Right cardiac atrium (tissue), 5 donors: ENCODE data around the gene YEATS2. TPM values are rescaled to one million over a fixed set of nuclear protein-coding genes. Genes with fewer than 3 reads are reported as not detected.
"Not testable (repeated sequence)": the region's sequence is repeated elsewhere in the genome, so short reads cannot be mapped to it uniquely, and the experiment has no call there.

Experiments
- ATAC-seq, 2 donors: fragments of 200-7000 bp; cut with Tn5 transposase; one replicate each; pipeline versions ENCODE4 v1.8.0 to v1.9.1; 2020; ENCODE audit warnings: moderate library complexity in 2 of 2, mild to moderate bottlenecking in 1 of 2
- DNase-seq, 3 donors: peaks; one replicate each; pipeline ENCODE4 v3.0.0-alpha.2; 2020
- H3K27ac ChIP-seq: one replicate; pipeline ENCODE4 v1.5.1; 2013; ENCODE audit warnings: mild to moderate bottlenecking, low read length, control low read depth, moderate library complexity
- H3K27me3 ChIP-seq: one replicate; pipeline ENCODE4 v1.6.1; 2013; ENCODE audit not compliant: control insufficient read depth, insufficient read depth
- H3K4me1 ChIP-seq: one replicate; pipeline ENCODE4 v1.6.1; 2013; ENCODE audit warnings: low read length; ENCODE audit not compliant: control insufficient read depth, insufficient read depth
- H3K4me3 ChIP-seq: one replicate; pipeline ENCODE4 v1.5.1; 2013; ENCODE audit warnings: low read length, control low read depth
- H3K9me3 ChIP-seq: one replicate; pipeline ENCODE4 v1.6.1; 2013; ENCODE audit warnings: low read length; ENCODE audit not compliant: control insufficient read depth
- WGBS: extraction: QIAGEN DNeasy Blood & Tissue Kit; methylation state at CpG from one replicate; pipeline ENCODE4 v1.1.7; 2013; 5-methylcytosine and 5-hydroxymethylcytosine counted together
- intact Hi-C, 4 donors: fragments of 100-400 bp; cut with DNase I; formaldehyde crosslinking; loops; one replicate each; pipeline versions ENCODE4 v1.11.0 to v1.14.0; 2022 to 2023
- polyA plus RNA-seq: library from polyadenylated mRNA; stranded (reverse); fragments of 200-250 nt; gene quantifications from one replicate; pipeline ENCODE4 v1.2.3, GENCODE V29; 2013
- total RNA-seq, 4 donors: library from RNA; stranded (reverse); fragmentation: NEBNext Ultra II Directional; extraction: Animal tissue kit (Norgen Biotek cat#: 25700); gene quantifications; one replicate each; pipeline ENCODE4 v1.2.1, GENCODE V29; 2021
- donor health status: healthy with polysubstance abuse.
- donor health status: DM: no; HTN: yes; CAD: no.
- donor health status: DM: no; HTN: no; CAD: no.
- donor health status: DM: no; HTN: yes; CAD: no; lungs with severe emphysema.
- donor health status: DM: yes; HTN: yes; CAD: no.

The YEATS2 gene
- total and polyA plus RNA-seq, 5 donors, result 6.0 to 12.0 (median 11.6) TPM

DNA sequence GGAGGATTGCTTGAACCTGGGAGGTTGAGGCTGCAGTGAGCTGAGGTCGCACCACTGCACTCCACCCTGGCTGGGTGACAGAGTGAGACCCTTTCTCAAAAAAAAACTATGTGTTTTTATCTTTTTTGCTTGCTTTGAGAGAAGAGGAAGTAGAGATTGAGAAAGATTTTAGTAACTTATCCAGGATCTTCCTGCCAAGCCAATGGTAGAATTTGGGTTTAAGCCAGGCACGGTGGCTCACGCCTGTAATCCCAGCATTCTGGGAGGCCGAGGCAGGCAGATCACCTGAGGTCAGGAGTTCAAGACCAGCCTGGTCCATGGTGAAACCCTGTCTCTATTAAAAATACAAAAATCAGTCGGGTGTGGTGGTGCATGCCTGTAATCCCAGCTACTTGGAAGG lies 78.9 kb downstream of the YEATS2 start:
- H3K27ac ChIP-seq, intact Hi-C loops, H3K4me3 ChIP-seq, DNase-seq, H3K9me3 ChIP-seq, ATAC-seq, H3K27me3 ChIP-seq, H3K4me1 ChIP-seq: not testable (repeated sequence)
- WGBS, result 87% methylated on average over 5 of the region's 5 CpGs

DNA sequence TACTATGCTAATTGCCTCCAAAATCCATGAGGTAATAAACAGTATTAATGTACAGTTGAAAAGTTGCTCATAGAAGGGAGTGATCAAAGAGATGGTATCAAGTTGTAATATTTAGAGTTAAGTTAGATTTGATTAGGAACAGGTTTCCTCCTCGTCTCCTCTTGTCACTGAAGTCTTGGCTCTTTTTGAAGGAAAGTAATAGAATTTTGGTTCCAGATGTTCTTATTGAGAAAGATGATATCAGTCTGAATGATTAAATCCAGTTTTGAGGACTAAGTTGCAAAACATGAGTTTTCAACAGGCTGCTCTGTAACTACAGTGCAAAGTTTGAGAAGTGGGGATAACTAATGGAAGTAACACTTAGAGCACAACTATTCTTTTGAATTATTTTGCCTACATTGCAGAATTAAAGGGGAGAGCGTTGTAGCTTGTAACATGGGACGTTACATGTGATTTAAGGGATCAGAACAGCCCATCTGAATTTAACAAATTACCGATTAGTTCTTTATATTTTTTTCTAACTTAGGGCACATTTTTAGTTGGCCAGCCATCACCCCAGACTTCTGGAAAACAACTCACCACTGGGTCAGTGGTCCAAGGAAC lies 79.5 kb downstream of the YEATS2 start:
- H3K4me3 ChIP-seq, result no peak overlapping the region
- H3K9me3 ChIP-seq, result no peaks in the 10 kb centered on the region
- H3K4me1 ChIP-seq, result no peaks in the 10 kb centered on the region
- ATAC-seq (no peak), DNase-seq (no peak)
- no peak overlapping the region for H3K27ac ChIP-seq
- 92% methylated on average over 4 of the region's 4 CpGs for WGBS
- intact Hi-C loops, result no loop called here
- no peaks in the 10 kb centered on the region for H3K27me3 ChIP-seq

DNA sequence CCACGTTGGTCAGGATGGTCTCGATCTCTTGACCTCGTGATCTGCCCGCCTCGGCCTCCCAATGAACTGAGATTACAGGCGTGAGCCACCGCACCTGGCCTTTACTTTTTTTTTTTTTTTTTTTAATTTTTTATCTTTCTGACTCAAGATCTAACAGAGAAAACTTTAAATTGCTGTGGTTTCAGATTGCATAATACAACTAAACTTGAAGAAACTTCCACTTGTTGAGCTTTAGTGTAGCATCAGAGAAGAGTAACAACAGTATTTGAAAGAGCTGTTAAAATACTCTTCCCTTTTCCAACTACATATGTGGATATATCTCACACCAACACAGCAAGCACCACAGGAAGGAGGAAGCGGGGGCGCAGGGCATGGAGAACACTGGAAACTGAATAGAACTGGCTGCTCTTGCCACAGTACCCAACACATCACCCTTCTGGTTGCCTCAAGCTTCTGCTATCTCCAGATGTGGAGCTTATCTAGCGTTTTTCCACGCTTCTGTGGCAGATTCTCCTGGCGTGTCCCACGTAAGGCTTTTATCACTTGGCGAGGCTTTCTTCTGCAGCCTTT lies 82.4 kb downstream of the YEATS2 start:
- H3K4me3 ChIP-seq, result no peak overlapping the region
- no peak overlapping the region for H3K27ac ChIP-seq
- no peaks in the 10 kb centered on the region for H3K27me3 ChIP-seq
- no peaks in the 10 kb centered on the region for H3K9me3 ChIP-seq
- intact Hi-C loops, result no loop called here
- DNase-seq (peak in 1 of 3 donors; percentile 65), ATAC-seq (no peak)
- H3K4me1 ChIP-seq, result no peaks in the 10 kb centered on the region
- WGBS, result 82% methylated on average over 14 of the region's 14 CpGs

DNA sequence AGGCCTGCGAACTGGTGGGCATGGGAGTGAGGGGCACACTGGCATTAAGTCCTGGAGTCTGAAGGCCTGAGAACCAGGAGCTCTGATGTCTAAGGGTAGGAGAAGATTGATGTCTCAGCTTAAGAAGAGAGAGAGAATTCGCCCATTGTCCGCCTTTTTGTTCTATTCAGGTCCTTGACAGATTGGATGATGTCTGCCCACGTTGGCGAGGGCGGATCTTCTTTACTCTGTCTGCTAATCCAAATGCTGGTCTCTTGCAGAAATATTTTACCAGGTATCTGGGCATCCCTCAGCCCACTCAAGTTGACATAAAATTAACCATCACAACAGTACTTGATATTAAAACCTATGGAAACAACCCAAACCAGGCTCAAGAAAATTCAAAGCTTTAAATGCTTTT lies 83.6 kb downstream of the YEATS2 start:
- 94% methylated on average over 6 of the region's 6 CpGs for WGBS
- no peaks in the 10 kb centered on the region for H3K9me3 ChIP-seq
- no peaks in the 10 kb centered on the region for H3K4me1 ChIP-seq
- no peak for DNase-seq
- H3K27me3 ChIP-seq, result no peaks in the 10 kb centered on the region
- H3K4me3 ChIP-seq, result no peak overlapping the region
- ATAC-seq, result no peak
- no peak overlapping the region for H3K27ac ChIP-seq
- intact Hi-C loops, result no loop called here

DNA sequence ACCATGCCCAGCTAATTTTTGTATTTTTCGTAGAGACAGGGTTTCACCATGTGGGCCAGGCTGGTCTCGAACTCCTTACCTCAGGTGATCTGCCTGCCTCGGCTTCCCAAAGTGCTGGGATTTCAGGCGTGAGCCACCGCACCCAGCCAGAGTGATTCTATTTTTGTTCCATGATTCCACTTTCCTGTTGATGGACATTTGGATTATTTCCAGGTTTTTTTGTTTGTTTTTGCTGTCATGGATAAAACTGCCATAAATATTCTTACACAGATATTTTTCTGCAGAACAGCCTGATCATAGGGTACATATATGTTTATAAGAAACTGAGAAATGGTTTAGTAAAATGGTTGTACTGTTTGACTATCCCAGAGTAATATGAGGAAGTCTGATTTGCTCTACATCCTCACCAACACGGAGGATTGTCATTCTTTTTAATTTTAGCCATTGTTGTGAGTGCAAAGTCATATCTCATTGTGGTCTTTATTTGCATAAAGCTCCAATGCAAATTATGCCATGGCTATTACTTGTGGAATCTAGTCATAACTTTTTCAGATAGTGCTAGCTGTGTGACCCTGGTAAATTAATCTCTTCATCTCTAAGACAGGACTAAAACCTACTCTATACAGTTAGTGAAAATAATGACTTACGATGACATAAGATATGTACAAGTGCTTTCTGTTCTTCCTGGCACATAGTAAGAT lies 85.1 kb downstream of the YEATS2 start:
- Histone ChIP-seq H3K27me3 (no peaks in the 10 kb centered on the region), H3K4me1 (no peaks in the 10 kb centered on the region), H3K27ac (no peak overlapping the region), H3K9me3 (no peaks in the 10 kb centered on the region), H3K4me3 (no peak overlapping the region)
- intact Hi-C loops, result no loop called here
- DNase-seq (no peak), ATAC-seq (no peak)
- WGBS, result 61% methylated on average over 7 of the region's 7 CpGs

DNA sequence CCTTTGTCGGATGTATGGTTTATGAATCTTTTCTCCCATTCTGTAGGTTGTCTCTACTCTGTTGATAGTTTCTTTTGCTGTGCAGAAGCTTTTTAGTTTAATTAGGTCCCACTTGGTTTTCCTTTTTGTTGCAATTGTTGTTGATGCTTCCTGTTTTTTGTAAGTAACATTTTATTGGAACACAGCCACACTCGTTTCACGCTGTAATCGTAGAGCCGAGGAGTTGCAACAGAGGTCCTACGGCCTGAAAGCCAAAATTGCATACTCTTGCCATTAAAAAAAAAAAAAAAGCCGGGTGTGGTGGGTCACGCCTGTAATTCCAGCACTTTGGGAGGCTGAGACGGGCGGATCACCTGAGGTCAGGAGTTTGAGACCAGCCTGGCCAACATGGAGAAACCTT lies 86.9 kb downstream of the YEATS2 start:
- ATAC-seq, H3K4me1 ChIP-seq, intact Hi-C loops, H3K27me3 ChIP-seq, H3K9me3 ChIP-seq, H3K4me3 ChIP-seq, H3K27ac ChIP-seq, DNase-seq: not testable (repeated sequence)
- WGBS, result 82% methylated on average over 10 of the region's 10 CpGs

DNA sequence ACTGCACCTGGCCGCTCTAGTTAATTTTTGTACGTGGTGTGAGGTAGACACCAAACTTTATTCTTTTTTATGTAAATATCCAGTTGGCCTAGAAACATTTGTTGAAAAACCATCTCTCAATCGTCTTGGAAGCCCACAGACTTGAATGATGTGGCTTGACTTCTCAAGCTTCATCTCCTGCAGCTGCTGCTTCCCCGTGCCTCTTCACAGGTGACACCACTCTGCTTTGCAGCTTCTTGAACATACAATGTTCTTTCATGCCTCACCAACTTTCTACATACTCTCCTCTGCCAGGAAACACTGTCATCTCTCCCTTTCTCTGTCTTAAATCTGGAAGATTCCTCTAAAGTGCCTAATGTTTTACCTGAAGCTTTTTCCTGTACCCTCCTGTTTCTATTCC lies 92.2 kb downstream of the YEATS2 start:
- ATAC-seq (no peak), DNase-seq (no peak)
- WGBS, result 95% methylated on average over 4 of the region's 4 CpGs
- no peaks in the 10 kb centered on the region for H3K4me1 ChIP-seq
- no peak overlapping the region for H3K27ac ChIP-seq
- no peak overlapping the region for H3K4me3 ChIP-seq
- intact Hi-C loops, result no loop called here
- H3K27me3 ChIP-seq, result no peaks in the 10 kb centered on the region
- H3K9me3 ChIP-seq, result no peaks in the 10 kb centered on the region

DNA sequence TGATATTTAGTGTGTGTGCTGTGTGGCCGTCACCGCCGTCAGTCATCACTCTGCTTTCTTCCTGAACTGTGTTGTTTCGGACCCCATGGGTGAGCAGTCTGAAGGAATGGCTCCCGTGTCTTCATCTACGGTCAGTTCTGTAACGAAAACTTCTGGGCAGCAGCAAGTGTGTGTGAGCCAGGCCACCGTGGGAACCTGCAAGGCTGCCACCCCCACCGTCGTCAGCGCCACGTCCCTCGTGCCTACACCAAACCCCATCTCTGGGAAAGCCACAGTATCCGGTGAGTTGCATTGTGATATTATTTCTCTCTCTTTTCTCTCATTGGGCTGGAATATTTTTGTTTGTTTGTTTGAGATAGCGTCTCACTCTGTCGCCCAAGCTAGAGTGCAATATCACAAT lies 93.1 kb downstream of the YEATS2 start:
- DNase-seq (no peak), ATAC-seq (no peak)
- Histone ChIP-seq H3K27ac (no peak overlapping the region), H3K9me3 (no peaks in the 10 kb centered on the region), H3K4me3 (no peak overlapping the region), H3K27me3 (no peaks in the 10 kb centered on the region), H3K4me1 (no peaks in the 10 kb centered on the region)
- intact Hi-C loops, result no loop called here
- WGBS, result 92% methylated on average over 16 of the region's 16 CpGs

DNA sequence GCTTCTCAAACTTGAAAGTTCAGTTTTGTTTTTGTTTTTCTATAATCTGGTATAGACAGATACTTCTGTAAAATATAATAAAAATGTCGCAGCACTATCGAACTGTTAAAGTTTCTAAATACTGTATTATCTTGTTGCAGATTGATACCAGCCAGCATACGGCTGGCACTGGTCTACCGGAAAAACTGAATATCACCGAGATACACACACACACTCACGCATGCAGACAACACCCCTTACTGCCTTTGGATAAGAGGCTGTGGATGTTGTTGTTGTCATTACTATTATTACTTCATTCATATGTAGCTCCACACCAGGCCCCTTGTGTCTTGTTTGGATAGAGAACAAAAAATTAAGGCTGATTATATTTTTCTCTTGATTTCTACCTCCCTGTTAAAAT lies 95.4 kb downstream of the YEATS2 start:
- Histone ChIP-seq H3K4me3 (no peak overlapping the region), H3K27me3 (no peaks in the 10 kb centered on the region), H3K9me3 (no peaks in the 10 kb centered on the region), H3K4me1 (no peaks in the 10 kb centered on the region), H3K27ac (no peak overlapping the region)
- 79% methylated on average over 6 of the region's 6 CpGs for WGBS
- DNase-seq (no peak), ATAC-seq (no peak)
- intact Hi-C loops, result no loop called here

DNA sequence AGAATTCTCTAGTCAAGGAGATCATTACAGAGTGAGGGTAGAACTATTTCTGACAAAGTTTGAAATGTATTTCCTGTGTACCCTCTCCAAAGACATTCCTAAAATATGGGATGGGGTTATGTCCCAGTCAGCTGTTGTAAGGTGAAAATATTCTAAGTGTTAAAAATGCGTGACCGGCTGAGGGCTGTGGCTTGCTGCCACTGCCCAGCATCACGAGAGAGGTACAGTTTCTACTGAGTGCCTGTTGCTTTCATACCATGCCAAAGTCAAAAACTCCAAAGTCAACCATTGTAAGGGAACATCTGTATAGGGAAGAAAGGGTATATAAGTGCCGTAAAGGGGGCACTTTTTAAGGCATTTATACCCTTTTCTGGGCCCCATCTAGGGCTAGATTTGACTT lies 96.9 kb downstream of the YEATS2 start:
- Histone ChIP-seq H3K27ac (no peak overlapping the region), H3K27me3 (no peaks in the 10 kb centered on the region), H3K9me3 (no peaks in the 10 kb centered on the region), H3K4me3 (no peak overlapping the region), H3K4me1 (no peaks in the 10 kb centered on the region)
- DNase-seq (no peak), ATAC-seq (peak; percentile 30 to 61)
- intact Hi-C loops, result no loop called here
- WGBS, result 75% methylated on average over 4 of the region's 4 CpGs

DNA sequence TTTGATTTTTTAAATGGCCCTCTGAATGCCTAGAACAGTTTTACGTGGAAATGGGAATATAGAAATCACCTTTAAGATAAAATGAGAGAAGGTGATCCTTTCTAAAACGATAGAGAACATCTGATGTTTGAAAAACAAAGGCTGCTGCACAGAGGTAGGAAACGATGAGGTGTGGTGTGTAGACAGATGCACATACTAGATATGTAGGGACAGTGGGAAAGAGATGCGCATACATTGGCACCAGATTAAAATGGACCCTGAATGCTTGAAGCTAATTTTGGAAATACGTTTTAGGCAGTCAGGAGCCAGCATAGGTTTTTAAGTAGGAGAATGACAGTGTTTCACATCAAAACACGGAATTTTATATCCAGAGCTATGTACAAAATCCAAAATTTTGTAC lies 98.8 kb downstream of the YEATS2 start:
- intact Hi-C loops, result no loop called here
- no peaks in the 10 kb centered on the region for H3K27me3 ChIP-seq
- H3K4me3 ChIP-seq, result no peak overlapping the region
- WGBS, result 95% methylated on average over 6 of the region's 6 CpGs
- H3K27ac ChIP-seq, result no peak overlapping the region
- no peak for ATAC-seq
- no peaks in the 10 kb centered on the region for H3K9me3 ChIP-seq
- no peaks in the 10 kb centered on the region for H3K4me1 ChIP-seq
- DNase-seq, result no peak
